DMS114 treated with DMSO at 0.1 percent for 48 hours (cell line): Measurements from ENCODE around the gene ARID5B.

Source experiments
- DNase-seq: peaks from one replicate; lab custom pipeline; 2025; ENCODE audit not compliant: unreplicated experiment; lab: John Stamatoyannopoulos, UW

The ARID5B gene

GRCh38 chr10:62048470-62048869 is 147.0 kb downstream of the ARID5B start:
- DNase-seq, result no peak

- DNase-seq, result peak; percentile 63
Observed at GRCh38 chr10:62048919-62049623, 147.6 kb downstream of the ARID5B start.

- DNase-seq, result no peak
Observed at GRCh38 chr10:62049624-62050345, 148.3 kb downstream of the ARID5B start.

GRCh38 chr10:62050346-62050892 is 148.9 kb downstream of the ARID5B start:
- DNase-seq, result no peak

- DNase-seq, result no peak
Observed at GRCh38 chr10:62050893-62051433, 149.5 kb downstream of the ARID5B start.

- no peak for DNase-seq
Observed at GRCh38 chr10:62052276-62052675, 150.8 kb downstream of the ARID5B start.

- DNase-seq, result no peak
Observed at GRCh38 chr10:62053860-62054259, 152.4 kb downstream of the ARID5B start.

GRCh38 chr10:62054408-62054807 is 152.9 kb downstream of the ARID5B start:
- DNase-seq, result no peak

- no peak for DNase-seq
Observed at GRCh38 chr10:62054830-62055229, 153.3 kb downstream of the ARID5B start.

GRCh38 chr10:62056219-62056618 is 154.7 kb downstream of the ARID5B start:
- no peak for DNase-seq

GRCh38 chr10:62056698-62057097 is 155.2 kb downstream of the ARID5B start:
- DNase-seq, result no peak

- no peak for DNase-seq
Observed at GRCh38 chr10:62057359-62057758, 155.9 kb downstream of the ARID5B start.

- no peak for DNase-seq
Observed at GRCh38 chr10:62057850-62058249, 156.4 kb downstream of the ARID5B start.

GRCh38 chr10:62058476-62058875 is 157.0 kb downstream of the ARID5B start:
- no peak for DNase-seq

- no peak for DNase-seq
Observed at GRCh38 chr10:62058896-62059216, 157.4 kb downstream of the ARID5B start.

GRCh38 chr10:62059217-62059920 is 157.9 kb downstream of the ARID5B start:
- DNase-seq, result no peak

GRCh38 chr10:62062028-62062427 is 160.5 kb downstream of the ARID5B start:
- DNase-seq, result no peak

- no peak for DNase-seq
Observed at GRCh38 chr10:62062752-62063512, 161.4 kb downstream of the ARID5B start.

GRCh38 chr10:62063795-62064472 is 162.4 kb downstream of the ARID5B start:
- DNase-seq, result no peak

GRCh38 chr10:62067560-62067959 is 166.1 kb downstream of the ARID5B start:
- no peak for DNase-seq
